GM18499 (cell line): Measurements from ENCODE around the gene ABCB1.

Source experiments
- ATAC-seq: cut with Tn5 transposase; IDR thresholded peaks from one replicate; pipeline ENCODE4 v1.9.1; 2021; ENCODE audit warnings: moderate number of reproducible peaks; ENCODE audit not compliant: insufficient read depth, unreplicated experiment

ABCB1 gene

GRCh38 chr7:87600130-87601124 is at the start of gene ABCB1:
TSS of gene ABCB1 (minus strand) at chr7:87600884. CDS start at chr7:87600184, 700 bp downstream.
- no peak for ATAC-seq

DNA sequence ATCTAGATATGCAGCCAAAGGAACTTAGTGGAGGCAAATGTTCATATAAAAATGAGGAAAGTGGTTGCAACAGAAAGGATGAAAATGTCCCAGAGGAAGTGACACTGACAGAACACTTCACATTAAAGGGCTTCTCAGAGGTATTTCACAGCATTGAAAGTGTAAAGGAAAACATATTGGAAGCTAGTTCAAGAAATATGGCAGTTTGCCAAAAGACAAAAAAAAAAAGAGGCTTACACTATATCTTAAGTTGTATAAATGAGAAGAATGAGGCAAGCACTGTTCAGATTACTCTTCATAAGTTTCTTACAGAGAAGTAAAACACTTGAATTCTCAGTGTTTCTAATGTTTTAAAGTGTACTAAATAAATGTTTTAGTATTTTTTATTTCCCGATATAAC is 47.6 kb upstream of the ABCB1 start:
- no peak for ATAC-seq

DNA sequence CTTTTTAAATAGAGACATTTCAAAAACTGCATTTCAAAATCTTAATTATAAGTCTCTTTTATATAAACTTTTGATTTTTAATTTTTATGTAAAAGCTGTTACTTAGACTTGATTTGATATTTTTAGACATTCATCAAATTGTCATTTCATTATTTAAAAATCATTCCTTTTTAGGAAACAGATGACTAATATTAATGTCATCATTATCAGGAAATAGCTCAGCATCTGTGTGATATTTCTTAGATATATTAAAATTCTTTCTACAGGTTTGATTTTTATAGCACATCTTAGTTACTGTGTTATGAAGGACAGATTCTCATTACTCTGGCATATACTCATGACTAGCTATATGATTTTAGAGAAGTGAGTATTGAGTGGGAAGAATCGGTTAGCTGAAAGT is 44.8 kb upstream of the ABCB1 start:
- no peak for ATAC-seq

DNA sequence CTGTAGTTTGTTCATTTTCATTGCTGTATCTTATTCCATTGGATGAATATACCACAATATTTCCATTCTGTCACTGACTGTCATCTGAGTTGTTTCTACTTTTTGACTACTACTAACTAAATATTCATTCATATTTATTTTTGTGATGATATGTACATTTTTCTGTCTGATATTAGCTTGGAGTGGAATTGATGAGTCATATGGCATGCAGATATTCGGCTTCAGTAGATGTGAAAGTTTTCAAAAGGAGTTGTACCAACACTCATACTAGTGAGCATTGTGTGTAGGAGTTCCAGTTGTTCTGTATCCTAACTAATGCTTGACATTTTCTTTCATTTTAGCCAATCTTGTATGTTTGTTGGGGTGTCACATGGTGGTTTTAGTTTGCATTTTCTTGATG is 35.2 kb upstream of the ABCB1 start:
- ATAC-seq, result no peak

- ATAC-seq, result no peak
These were observed 28.3 kb upstream of the ABCB1 start for GRCh38 chr7:87628780-87629569.

DNA sequence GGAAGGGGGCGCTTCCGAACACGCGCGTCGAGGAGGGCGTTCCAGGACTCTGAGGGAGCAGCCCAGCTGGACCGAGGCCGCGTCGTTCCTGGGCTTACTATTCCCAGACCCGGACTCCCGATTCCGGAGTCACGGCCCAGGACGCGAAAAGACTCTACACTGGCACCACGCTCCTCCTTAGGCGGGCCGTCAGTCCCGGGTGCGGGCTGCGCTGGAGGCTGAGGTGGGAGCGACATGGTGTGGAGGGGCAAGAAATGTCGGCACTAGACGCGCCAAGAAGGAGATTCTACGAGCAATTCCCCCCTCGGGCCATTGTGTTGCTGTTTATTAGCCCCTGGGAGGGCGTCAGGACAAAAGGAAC is 26.9 kb upstream of the ABCB1 start:
- ATAC-seq, result peak; percentile 1

- ATAC-seq, result no peak
These were observed 24.4 kb upstream of the ABCB1 start for GRCh38 chr7:87625101-87625500.

GRCh38 chr7:87624628-87625027 is 23.9 kb upstream of the ABCB1 start:
- no peak for ATAC-seq

DNA sequence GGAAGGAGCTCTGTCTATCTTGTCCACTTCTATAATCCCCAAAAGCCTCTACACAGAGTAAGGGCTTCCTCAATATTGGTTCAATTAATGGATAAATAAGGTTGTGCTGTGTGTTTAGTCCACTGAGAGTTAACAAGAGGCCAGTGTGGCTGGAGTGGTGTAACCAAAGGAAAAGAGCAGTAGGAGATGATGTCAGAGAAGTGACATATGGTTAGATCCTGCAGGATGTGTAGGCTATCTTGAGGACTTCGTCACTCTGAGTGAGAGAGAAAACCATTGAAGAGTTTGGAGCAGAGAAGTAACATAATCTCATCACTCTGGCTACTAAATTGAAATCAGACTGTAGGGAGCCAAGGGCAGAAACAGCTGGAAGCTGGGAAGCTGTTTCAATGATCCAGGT is 14.5 kb upstream of the ABCB1 start:
- ATAC-seq, result no peak

DNA sequence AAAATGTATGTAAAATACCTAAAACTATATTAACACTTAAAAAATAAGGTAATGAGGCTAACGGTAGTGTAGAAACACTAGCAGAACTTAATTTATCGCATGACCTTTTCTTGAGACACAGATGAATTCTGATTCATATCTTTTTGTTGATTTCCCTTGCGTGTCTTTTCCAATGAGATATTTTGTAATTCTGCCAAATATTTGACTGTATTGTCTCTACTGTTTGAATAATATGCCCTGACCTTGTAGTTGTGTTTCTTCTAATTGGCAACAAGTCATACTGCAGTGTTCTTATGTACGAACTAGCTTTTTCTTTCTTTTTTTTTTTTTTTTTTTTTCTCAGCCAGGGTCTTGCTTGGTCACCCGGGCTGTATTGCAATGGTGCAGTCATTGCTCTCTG is 9.2 kb upstream of the ABCB1 start:
- ATAC-seq, result no peak

GRCh38 chr7:87608431-87608830 is 7.7 kb upstream of the ABCB1 start:
- ATAC-seq, result no peak

GRCh38 chr7:87604264-87604663 is 3.6 kb upstream of the ABCB1 start:
- ATAC-seq, result no peak

DNA sequence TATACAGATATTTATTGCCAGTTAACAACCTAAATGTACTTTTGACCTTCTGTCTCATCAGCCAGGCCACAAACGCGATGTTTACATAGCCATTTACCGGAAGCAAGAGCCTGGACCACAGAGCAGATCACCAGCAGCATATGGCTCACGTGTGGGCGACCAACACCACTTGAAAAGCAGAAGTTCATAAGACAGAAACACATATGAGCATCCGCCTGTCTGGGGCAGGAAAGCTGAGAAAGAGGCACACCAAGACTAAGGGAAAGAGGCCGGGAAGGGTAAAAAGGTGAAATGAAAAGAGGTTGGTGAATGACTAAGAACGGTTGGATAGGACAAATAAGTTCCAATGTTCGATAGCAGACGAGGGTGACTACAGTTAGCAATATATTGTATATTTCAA is 1.3 kb downstream of the ABCB1 start:
- peak; percentile 95 for ATAC-seq

DNA sequence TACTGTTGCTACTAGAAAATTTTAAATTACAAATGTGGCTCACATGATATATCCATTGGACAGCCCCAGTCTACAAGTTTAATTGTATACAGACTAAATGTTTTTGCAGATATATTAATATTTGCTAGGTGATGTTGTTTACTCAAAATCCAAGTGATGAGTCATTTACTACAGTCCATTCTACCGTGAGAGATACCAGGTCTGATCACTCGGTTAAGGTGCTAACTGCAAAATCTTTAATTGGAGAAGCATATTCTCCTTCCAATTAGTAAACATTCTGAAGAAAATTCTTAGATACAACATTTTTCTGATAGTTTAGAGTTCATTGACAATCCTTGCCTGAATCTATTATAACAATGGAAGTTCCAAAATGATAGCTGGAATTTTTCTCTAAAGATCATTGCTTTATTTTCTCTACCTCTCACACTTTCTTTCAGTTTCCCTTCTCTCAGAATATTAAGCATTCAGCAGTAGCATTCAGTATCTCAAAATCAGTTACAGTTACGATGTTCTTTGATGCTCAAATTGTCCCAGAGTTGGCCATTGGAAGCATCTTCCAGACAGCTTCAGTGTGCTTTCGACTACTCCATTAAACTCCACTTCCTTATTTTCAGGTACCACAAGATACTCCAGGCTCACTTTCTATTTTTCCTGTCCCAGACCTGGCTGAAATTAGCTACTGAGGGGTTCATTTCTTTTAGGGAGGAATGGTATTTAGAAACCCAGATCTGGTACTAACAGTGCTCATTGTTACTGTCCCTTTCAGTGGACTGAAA is 2.3 kb downstream of the ABCB1 start:
- ATAC-seq, result no peak

- ATAC-seq, result no peak
These were observed 4.0 kb downstream of the ABCB1 start for GRCh38 chr7:87596696-87597095.

DNA sequence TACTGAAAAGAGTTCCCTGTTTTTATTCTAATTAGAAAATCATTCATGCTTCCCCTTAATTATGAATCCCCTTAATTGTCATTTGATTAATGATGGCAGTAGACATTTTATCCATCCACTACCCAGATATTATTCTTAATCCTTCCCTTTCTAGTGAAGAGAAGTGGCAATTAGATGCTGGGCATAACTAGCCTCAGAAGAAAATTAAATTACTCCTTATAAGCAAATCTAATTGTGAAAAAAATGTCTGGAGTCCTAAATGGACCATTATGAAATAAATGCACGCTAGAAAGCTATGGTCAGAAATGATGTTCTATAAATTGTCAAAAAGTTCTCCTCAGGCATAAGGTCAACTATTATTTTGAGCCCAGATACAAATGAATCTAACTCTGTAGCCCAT is 4.5 kb downstream of the ABCB1 start:
- ATAC-seq, result no peak

GRCh38 chr7:87592300-87592699 is 8.4 kb downstream of the ABCB1 start:
- no peak for ATAC-seq

GRCh38 chr7:87591211-87591610 is 9.5 kb downstream of the ABCB1 start:
- no peak for ATAC-seq

- no peak for ATAC-seq
These were observed 10.1 kb downstream of the ABCB1 start for GRCh38 chr7:87590578-87590977.

- ATAC-seq, result no peak
These were observed 11.1 kb downstream of the ABCB1 start for GRCh38 chr7:87589631-87590030.

DNA sequence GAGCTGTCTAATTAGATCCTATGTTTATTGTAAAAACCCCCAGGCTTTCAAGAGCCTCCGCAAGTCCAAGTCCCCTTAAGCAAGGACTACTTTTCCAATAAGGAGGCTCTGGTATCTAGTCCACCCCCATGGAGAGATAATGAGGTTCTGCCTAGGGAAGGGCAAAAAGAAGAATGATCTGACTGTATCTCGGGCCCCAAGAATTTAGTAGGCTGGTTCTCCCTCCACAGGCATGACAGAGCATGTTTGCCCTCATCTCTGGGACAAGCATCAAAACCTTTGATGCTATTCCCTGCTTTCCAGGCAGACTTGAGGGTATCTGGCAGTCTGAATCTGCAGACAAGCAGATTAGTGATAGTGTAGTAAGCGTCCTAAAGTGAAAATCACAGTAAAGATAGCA is 19.0 kb downstream of the ABCB1 start:
- ATAC-seq, result no peak
